ENCODE results near the gene TM6SF1. TPM values are rescaled to one million over a fixed set of nuclear protein-coding genes. Genes with fewer than 3 reads are reported as not detected.

TM6SF1 gene
- total and polyA plus RNA-seq, 9 of the 15 experiments (the other 6 are each of a cell fraction or from before 2014, with no cell fraction given) = 1.0 to 5.6 (median 3.5) TPM

DNA sequence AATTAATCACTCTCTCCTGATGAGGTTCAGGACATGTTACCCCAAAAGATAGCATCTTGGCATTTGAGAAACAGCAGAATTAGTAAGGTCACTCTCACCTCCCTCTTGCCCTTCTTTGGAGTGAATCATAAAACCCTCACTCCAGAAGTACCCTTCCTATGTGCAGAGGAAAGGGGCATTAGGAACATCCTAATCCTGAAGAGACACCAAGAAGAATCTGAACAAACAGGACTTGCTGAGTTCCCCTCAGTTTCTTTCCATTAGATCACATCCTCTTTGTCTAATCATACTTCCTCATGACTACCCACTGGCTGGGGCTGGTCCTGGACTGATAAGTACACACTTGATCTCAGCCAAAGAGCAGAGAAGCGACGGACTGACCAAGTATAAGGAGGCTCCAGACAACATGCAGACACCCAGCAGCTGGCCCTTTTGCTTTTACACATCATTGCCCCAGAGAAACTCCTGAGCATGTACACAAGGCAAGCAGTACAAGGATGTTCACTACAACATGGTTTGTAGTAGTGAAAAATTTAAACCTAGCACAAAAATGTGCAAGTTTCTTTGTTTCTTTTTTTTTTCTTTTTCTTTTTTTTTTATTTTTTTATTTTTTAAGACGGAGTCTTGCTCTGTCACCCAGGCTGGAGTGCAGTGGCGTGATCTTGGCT, 15.0 kb upstream of the TM6SF1 start (continued):
- TF ChIP-seq, protein P1, sequence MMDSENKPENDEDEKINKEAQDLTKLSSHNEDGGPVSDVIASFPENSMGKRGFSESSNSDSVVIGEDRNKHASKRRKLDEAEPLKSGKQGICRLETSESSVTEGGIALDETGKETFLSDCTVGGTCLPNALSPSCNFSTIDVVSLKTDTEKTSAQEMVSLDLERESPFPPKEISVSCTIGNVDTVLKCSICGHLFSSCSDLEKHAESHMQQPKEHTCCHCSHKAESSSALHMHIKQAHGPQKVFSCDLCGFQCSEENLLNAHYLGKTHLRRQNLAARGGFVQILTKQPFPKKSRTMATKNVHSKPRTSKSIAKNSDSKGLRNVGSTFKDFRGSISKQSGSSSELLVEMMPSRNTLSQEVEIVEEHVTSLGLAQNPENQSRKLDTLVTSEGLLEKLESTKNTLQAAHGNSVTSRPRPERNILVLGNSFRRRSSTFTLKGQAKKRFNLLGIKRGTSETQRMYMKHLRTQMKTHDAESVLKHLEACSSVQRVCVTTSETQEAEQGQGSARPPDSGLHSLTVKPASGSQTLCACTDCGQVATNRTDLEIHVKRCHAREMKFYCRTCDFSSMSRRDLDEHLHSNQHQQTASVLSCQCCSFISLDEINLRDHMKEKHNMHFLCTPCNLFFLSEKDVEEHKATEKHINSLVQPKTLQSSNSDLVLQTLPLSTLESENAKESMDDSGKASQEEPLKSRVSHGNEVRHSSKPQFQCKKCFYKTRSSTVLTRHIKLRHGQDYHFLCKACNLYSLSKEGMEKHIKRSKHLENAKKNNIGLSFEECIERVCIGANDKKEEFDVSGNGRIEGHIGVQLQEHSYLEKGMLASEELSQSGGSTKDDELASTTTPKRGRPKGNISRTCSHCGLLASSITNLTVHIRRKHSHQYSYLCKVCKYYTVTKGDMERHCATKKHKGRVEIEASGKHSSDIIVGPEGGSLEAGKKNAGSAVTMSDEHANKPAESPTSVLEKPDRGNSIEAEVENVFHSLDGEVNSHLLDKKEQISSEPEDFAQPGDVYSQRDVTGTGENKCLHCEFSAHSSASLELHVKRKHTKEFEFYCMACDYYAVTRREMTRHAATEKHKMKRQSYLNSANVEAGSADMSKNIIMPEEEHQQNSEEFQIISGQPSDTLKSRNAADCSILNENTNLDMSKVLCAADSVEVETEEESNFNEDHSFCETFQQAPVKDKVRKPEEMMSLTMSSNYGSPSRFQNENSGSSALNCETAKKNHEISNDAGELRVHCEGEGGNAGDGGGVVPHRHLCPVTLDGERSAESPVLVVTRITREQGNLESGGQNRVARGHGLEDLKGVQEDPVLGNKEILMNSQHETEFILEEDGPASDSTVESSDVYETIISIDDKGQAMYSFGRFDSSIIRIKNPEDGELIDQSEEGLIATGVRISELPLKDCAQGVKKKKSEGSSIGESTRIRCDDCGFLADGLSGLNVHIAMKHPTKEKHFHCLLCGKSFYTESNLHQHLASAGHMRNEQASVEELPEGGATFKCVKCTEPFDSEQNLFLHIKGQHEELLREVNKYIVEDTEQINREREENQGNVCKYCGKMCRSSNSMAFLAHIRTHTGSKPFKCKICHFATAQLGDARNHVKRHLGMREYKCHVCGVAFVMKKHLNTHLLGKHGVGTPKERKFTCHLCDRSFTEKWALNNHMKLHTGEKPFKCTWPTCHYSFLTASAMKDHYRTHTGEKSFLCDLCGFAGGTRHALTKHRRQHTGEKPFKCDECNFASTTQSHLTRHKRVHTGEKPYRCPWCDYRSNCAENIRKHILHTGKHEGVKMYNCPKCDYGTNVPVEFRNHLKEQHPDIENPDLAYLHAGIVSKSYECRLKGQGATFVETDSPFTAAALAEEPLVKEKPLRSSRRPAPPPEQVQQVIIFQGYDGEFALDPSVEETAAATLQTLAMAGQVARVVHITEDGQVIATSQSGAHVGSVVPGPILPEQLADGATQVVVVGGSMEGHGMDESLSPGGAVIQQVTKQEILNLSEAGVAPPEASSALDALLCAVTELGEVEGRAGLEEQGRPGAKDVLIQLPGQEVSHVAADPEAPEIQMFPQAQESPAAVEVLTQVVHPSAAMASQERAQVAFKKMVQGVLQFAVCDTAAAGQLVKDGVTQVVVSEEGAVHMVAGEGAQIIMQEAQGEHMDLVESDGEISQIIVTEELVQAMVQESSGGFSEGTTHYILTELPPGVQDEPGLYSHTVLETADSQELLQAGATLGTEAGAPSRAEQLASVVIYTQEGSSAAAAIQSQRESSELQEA (IDR thresholded peaks at IDR 0.05; ENCODE audit: low read depth) = 0 out of 2 replicates have a peak, but pooled peaks have one; percentile 32
- TF ChIP-seq NFE2 (IDR thresholded peaks at IDR 0.05; ENCODE audit: low read depth) (peak; percentile 78), SUPT5H (IDR thresholded peaks at IDR 0.05) (peak; percentile 58), MED1 (CRISPR knock-in tag; IDR thresholded peaks at IDR 0.05; ENCODE audit: borderline replicate concordance) (no peak), SRF (CRISPR knock-in tag; IDR thresholded peaks at IDR 0.05) (peak; percentile 45 to 87; a peak in 3 of 4 replicates), CREM (IDR thresholded peaks at IDR 0.05; ENCODE audit: low read depth) (peak; percentile 85), BRF1 (IDR thresholded peaks at IDR 0.05; ENCODE audit: borderline replicate concordance, extremely low read depth, insufficient read length) (no peak), BMI1 (IDR thresholded peaks at IDR 0.05; ENCODE audit: low read length) (no peak), KLF16 (IDR thresholded peaks at IDR 0.05) (peak; percentile 91), NFIC (IDR thresholded peaks at IDR 0.05) (peak; percentile 68), IFI16 (CRISPR knock-in tag; IDR thresholded peaks at IDR 0.05) (no peak)
- TF ChIP-seq, protein P2, sequence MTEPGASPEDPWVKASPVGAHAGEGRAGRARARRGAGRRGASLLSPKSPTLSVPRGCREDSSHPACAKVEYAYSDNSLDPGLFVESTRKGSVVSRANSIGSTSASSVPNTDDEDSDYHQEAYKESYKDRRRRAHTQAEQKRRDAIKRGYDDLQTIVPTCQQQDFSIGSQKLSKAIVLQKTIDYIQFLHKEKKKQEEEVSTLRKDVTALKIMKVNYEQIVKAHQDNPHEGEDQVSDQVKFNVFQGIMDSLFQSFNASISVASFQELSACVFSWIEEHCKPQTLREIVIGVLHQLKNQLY (CRISPR knock-in tag; conservative IDR thresholded peaks at IDR 0.05) = no peak
- TF ChIP-seq, protein P3, sequence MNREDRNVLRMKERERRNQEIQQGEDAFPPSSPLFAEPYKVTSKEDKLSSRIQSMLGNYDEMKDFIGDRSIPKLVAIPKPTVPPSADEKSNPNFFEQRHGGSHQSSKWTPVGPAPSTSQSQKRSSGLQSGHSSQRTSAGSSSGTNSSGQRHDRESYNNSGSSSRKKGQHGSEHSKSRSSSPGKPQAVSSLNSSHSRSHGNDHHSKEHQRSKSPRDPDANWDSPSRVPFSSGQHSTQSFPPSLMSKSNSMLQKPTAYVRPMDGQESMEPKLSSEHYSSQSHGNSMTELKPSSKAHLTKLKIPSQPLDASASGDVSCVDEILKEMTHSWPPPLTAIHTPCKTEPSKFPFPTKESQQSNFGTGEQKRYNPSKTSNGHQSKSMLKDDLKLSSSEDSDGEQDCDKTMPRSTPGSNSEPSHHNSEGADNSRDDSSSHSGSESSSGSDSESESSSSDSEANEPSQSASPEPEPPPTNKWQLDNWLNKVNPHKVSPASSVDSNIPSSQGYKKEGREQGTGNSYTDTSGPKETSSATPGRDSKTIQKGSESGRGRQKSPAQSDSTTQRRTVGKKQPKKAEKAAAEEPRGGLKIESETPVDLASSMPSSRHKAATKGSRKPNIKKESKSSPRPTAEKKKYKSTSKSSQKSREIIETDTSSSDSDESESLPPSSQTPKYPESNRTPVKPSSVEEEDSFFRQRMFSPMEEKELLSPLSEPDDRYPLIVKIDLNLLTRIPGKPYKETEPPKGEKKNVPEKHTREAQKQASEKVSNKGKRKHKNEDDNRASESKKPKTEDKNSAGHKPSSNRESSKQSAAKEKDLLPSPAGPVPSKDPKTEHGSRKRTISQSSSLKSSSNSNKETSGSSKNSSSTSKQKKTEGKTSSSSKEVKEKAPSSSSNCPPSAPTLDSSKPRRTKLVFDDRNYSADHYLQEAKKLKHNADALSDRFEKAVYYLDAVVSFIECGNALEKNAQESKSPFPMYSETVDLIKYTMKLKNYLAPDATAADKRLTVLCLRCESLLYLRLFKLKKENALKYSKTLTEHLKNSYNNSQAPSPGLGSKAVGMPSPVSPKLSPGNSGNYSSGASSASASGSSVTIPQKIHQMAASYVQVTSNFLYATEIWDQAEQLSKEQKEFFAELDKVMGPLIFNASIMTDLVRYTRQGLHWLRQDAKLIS (CRISPR knock-in tag; IDR thresholded peaks at IDR 0.05) = no peak
- TF ChIP-seq, protein P4, sequence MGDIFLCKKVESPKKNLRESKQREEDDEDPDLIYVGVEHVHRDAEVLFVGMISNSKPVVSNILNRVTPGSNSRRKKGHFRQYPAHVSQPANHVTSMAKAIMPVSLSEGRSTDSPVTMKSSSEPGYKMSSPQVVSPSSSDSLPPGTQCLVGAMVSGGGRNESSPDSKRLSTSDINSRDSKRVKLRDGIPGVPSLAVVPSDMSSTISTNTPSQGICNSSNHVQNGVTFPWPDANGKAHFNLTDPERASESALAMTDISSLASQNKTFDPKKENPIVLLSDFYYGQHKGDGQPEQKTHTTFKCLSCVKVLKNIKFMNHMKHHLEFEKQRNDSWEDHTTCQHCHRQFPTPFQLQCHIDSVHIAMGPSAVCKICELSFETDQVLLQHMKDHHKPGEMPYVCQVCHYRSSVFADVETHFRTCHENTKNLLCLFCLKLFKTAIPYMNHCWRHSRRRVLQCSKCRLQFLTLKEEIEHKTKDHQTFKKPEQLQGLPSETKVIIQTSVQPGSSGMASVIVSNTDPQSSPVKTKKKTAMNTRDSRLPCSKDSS (IDR thresholded peaks at IDR 0.05; ENCODE audit: low read depth, partially characterized antibody) = no peak

Data from K562 (cell line).